Measurements from ENCODE around the gene MGAT4A.

- TF ChIP-seq CTCF (conservative IDR thresholded peaks at IDR 0.05; ENCODE audit: low read length) (no peak), EZH2phosphoT487 (IDR thresholded peaks at IDR 0.05; ENCODE audit: borderline replicate concordance, low read depth, low read length) (no peak)
Observed at GRCh38 chr2:98702127-98702802, 28.7 kb downstream of the MGAT4A start.

All from OCI-LY7 (cell line).